Measurements from ENCODE around the gene DPYD.

The DPYD gene

DNA sequence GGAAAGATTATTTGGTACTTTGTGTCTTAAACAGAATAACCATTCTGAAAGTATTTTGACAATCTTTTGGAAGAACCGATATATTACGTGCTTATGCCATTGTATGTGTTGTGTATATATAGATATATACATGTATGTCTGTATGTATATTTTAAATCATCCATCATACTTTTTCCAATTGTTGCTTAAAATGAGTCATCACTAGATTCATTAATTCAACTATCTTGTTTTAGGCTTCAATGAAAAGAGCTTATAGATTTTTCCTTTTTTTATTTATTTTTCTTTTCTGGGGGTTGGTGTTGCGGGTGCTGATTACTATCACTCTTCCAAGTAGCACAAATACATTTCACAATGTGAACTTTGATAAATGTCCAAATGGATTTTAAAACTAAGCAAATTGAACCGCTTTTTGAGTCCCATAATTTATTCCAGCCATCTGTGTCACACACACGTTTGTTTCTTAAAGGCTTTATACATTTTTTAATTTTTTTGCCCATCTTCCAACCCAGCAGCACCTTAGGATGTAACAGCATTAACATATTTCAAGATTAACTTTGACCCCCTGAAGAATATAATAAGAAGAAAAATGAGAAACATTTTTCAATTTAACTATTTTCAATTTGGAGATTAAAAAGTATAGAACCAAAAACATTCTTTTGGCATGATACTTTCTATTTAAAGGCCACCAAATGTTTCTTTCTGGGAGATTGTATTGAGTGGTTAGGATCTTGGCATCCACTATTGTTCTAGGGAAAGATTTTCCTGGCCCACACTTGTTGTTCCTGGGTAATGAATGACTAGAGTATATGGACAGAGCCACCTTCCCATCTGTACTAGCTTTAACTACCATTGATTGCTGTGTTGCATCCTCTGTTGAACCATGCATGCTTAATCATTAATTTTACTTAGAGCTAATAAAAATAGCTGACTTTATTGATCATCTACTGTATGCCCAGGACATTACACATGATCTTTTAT is 9.3 kb upstream of the DPYD start:
- H3K4me2 ChIP-seq (ENCODE audit: insufficient read depth, low read length, poor library complexity, severe bottlenecking) = no peak overlapping the region
- no peak overlapping the region for H3K14ac ChIP-seq (ENCODE audit: low read length)
- H3K18ac ChIP-seq (ENCODE audit: low read length) = no peak overlapping the region
- H2AFZ ChIP-seq (ENCODE audit: low read length) = no peak overlapping the region
- H3K4me3 ChIP-seq (ENCODE audit: low read length in 2 of 2) = no peak overlapping the region
- DNase-seq (ENCODE audit: low spot score) = no peak
- no peak overlapping the region for H3K27ac ChIP-seq (replicated peaks; ENCODE audit: low read length)
- no peak overlapping the region for H4K8ac ChIP-seq (ENCODE audit: low read depth, low read length)
- peaks cover 0 to 2% of the 10 kb centered on the region in 2 donors for H3K9me3 ChIP-seq (replicated peaks in 1 of 2; ENCODE audit: control insufficient read depth in 2 of 2, insufficient read depth in 1 of 2, low read depth in 1 of 2, low read length in 2 of 2)
- no peak overlapping the region for H4K91ac ChIP-seq (ENCODE audit: low read depth, low read length, poor library complexity)
- H3K4ac ChIP-seq (ENCODE audit: low read length) = no peak overlapping the region
- no peak overlapping the region for H2BK15ac ChIP-seq (ENCODE audit: low read length)
- no peak overlapping the region for H3K23ac ChIP-seq (ENCODE audit: low read depth, low read length, poor library complexity)
- no peak overlapping the region for H2BK5ac ChIP-seq (ENCODE audit: low read length)
- H3K79me1 ChIP-seq (ENCODE audit: low read depth, low read length) = no peaks in the 10 kb centered on the region
- no CpG with 5 or more reads among the region's 5 CpGs for WGBS, 2 donors (ENCODE audit: extremely low coverage in 2 of 2, insufficient read length in 2 of 2, insufficient replicate concordance in 1 of 2)
- no peak overlapping the region for H2AK5ac ChIP-seq (ENCODE audit: low read depth, low read length)
- no peaks in the 10 kb centered on the region for H3K27me3 ChIP-seq (ENCODE audit: control insufficient read depth in 3 of 3, insufficient read depth in 3 of 3, low read depth in 1 of 3, low read length in 3 of 3)
- H3K4me1 ChIP-seq (ENCODE audit: control insufficient read depth in 2 of 2, insufficient read depth in 1 of 2, low read depth in 1 of 2, low read length in 2 of 2) = peaks cover 2 to 3% of the 10 kb centered on the region in 2 donors
- no peaks in the 10 kb centered on the region for H3K36me3 ChIP-seq (replicated peaks in 1 of 2; ENCODE audit: control insufficient read depth in 2 of 2, insufficient read depth in 2 of 2, low read length in 2 of 2)
- no peak overlapping the region for H3K9ac ChIP-seq (ENCODE audit: low read depth, low read length, poor library complexity)
- H2BK12ac ChIP-seq (ENCODE audit: low read length) = no peak overlapping the region
- no peak overlapping the region for H2BK120ac ChIP-seq (ENCODE audit: low read depth, low read length)

GRCh38 chr1:97926017-97926708 is 5.3 kb upstream of the DPYD start:
- no peaks in the 10 kb centered on the region for H3K36me3 ChIP-seq (replicated peaks in 1 of 2; ENCODE audit: control insufficient read depth in 2 of 2, insufficient read depth in 2 of 2, low read length in 2 of 2)
- WGBS, 2 donors (ENCODE audit: extremely low coverage in 2 of 2, insufficient read length in 2 of 2, insufficient replicate concordance in 1 of 2) = no CpG with 5 or more reads among the region's 3 CpGs

GRCh38 chr1:97925151-97925550 is 4.3 kb upstream of the DPYD start:
- no peak overlapping the region for H3K9ac ChIP-seq (ENCODE audit: low read depth, low read length, poor library complexity)
- H3K4ac ChIP-seq (ENCODE audit: low read length) = no peak overlapping the region
- H3K27me3 ChIP-seq (ENCODE audit: control insufficient read depth in 3 of 3, insufficient read depth in 3 of 3, low read depth in 1 of 3, low read length in 3 of 3) = peaks cover 0 to 2% (median 0%) of the 10 kb centered on the region in 3 experiments
- no peak overlapping the region for H4K8ac ChIP-seq (ENCODE audit: low read depth, low read length)
- H2BK5ac ChIP-seq (ENCODE audit: low read length) = no peak overlapping the region
- no peak overlapping the region for H2AK5ac ChIP-seq (ENCODE audit: low read depth, low read length)
- no peak overlapping the region for H3K23ac ChIP-seq (ENCODE audit: low read depth, low read length, poor library complexity)
- H3K18ac ChIP-seq (ENCODE audit: low read length) = no peak overlapping the region
- H3K27ac ChIP-seq (replicated peaks; ENCODE audit: low read length) = no peak overlapping the region
- H3K79me1 ChIP-seq (ENCODE audit: low read depth, low read length) = no peaks in the 10 kb centered on the region
- no peak overlapping the region for H3K4me2 ChIP-seq (ENCODE audit: insufficient read depth, low read length, poor library complexity, severe bottlenecking)
- peak overlapping the region; percentile 35 for H2AFZ ChIP-seq (ENCODE audit: low read length)
- H3K14ac ChIP-seq (ENCODE audit: low read length) = no peak overlapping the region
- no peak overlapping the region for H3K4me3 ChIP-seq (ENCODE audit: low read length in 2 of 2)
- H3K4me1 ChIP-seq (ENCODE audit: control insufficient read depth in 2 of 2, insufficient read depth in 1 of 2, low read depth in 1 of 2, low read length in 2 of 2) = peaks cover 2 to 6% of the 10 kb centered on the region in 2 donors
- no peaks in the 10 kb centered on the region for H3K36me3 ChIP-seq (replicated peaks in 1 of 2; ENCODE audit: control insufficient read depth in 2 of 2, insufficient read depth in 2 of 2, low read length in 2 of 2)
- H2BK120ac ChIP-seq (ENCODE audit: low read depth, low read length) = no peak overlapping the region
- no peak overlapping the region for H2BK12ac ChIP-seq (ENCODE audit: low read length)
- peaks cover 0 to 2% of the 10 kb centered on the region in 2 donors for H3K9me3 ChIP-seq (replicated peaks in 1 of 2; ENCODE audit: control insufficient read depth in 2 of 2, insufficient read depth in 1 of 2, low read depth in 1 of 2, low read length in 2 of 2)
- H2BK15ac ChIP-seq (ENCODE audit: low read length) = peak overlapping the region; percentile 45
- DNase-seq (ENCODE audit: low spot score) = no peak
- H4K91ac ChIP-seq (ENCODE audit: low read depth, low read length, poor library complexity) = no peak overlapping the region

More at GRCh38 chr1:97926017-97926708, 5.3 kb upstream of the DPYD start:
- Histone ChIP-seq H3K14ac (ENCODE audit: low read length) (no peak overlapping the region), H3K23ac (ENCODE audit: low read depth, low read length, poor library complexity) (no peak overlapping the region), H3K79me1 (ENCODE audit: low read depth, low read length) (no peaks in the 10 kb centered on the region), H2BK5ac (ENCODE audit: low read length) (no peak overlapping the region), H3K18ac (ENCODE audit: low read length) (no peak overlapping the region), H2BK12ac (ENCODE audit: low read length) (no peak overlapping the region), H2BK120ac (ENCODE audit: low read depth, low read length) (no peak overlapping the region), H3K4ac (ENCODE audit: low read length) (no peak overlapping the region), H2AFZ (ENCODE audit: low read length) (peak overlapping the region; percentile 42), H3K4me1 (ENCODE audit: control insufficient read depth in 2 of 2, insufficient read depth in 1 of 2, low read depth in 1 of 2, low read length in 2 of 2) (peaks cover 2 to 4% of the 10 kb centered on the region in 2 donors), H4K8ac (ENCODE audit: low read depth, low read length) (no peak overlapping the region), H3K9me3 (replicated peaks in 1 of 2; ENCODE audit: control insufficient read depth in 2 of 2, insufficient read depth in 1 of 2, low read depth in 1 of 2, low read length in 2 of 2) (peaks cover 0 to 2% of the 10 kb centered on the region in 2 donors), H3K9ac (ENCODE audit: low read depth, low read length, poor library complexity) (no peak overlapping the region), H4K91ac (ENCODE audit: low read depth, low read length, poor library complexity) (no peak overlapping the region), H2BK15ac (ENCODE audit: low read length) (no peak overlapping the region), H3K27me3 (ENCODE audit: control insufficient read depth in 3 of 3, insufficient read depth in 3 of 3, low read depth in 1 of 3, low read length in 3 of 3) (peaks cover 0 to 2% (median 0%) of the 10 kb centered on the region in 3 experiments), H3K27ac (replicated peaks; ENCODE audit: low read length) (no peak overlapping the region), H3K4me2 (ENCODE audit: insufficient read depth, low read length, poor library complexity, severe bottlenecking) (no peak overlapping the region), H3K4me3 (ENCODE audit: low read length in 2 of 2) (no peak overlapping the region), H2AK5ac (ENCODE audit: low read depth, low read length) (no peak overlapping the region)
- no peak for DNase-seq (ENCODE audit: low spot score)

- H2BK12ac ChIP-seq (ENCODE audit: low read length) = no peak overlapping the region
- peaks cover 0 to 2% of the 10 kb centered on the region in 2 donors for H3K9me3 ChIP-seq (replicated peaks in 1 of 2; ENCODE audit: control insufficient read depth in 2 of 2, insufficient read depth in 1 of 2, low read depth in 1 of 2, low read length in 2 of 2)
Observed at GRCh38 chr1:97923811-97924210, 3.0 kb upstream of the DPYD start.

More at GRCh38 chr1:97923811-97924210, 3.0 kb upstream of the DPYD start:
- H3K4me1 ChIP-seq (ENCODE audit: control insufficient read depth in 2 of 2, insufficient read depth in 1 of 2, low read depth in 1 of 2, low read length in 2 of 2) = peaks cover 2 to 6% of the 10 kb centered on the region in 2 donors
- H4K8ac ChIP-seq (ENCODE audit: low read depth, low read length) = no peak overlapping the region
- no peak overlapping the region for H3K18ac ChIP-seq (ENCODE audit: low read length)
- H2BK5ac ChIP-seq (ENCODE audit: low read length) = no peak overlapping the region
- H3K9ac ChIP-seq (ENCODE audit: low read depth, low read length, poor library complexity) = no peak overlapping the region
- H3K79me1 ChIP-seq (ENCODE audit: low read depth, low read length) = no peaks in the 10 kb centered on the region
- no peak overlapping the region for H3K23ac ChIP-seq (ENCODE audit: low read depth, low read length, poor library complexity)
- DNase-seq (ENCODE audit: low spot score) = no peak
- no CpG with 5 or more reads among the region's 2 CpGs for WGBS, 2 donors (ENCODE audit: extremely low coverage in 2 of 2, insufficient read length in 2 of 2, insufficient replicate concordance in 1 of 2)
- peaks cover 0 to 4% (median 0%) of the 10 kb centered on the region in 3 experiments for H3K27me3 ChIP-seq (ENCODE audit: control insufficient read depth in 3 of 3, insufficient read depth in 3 of 3, low read depth in 1 of 3, low read length in 3 of 3)
- H2AFZ ChIP-seq (ENCODE audit: low read length) = no peak overlapping the region
- H4K91ac ChIP-seq (ENCODE audit: low read depth, low read length, poor library complexity) = no peak overlapping the region
- H2BK15ac ChIP-seq (ENCODE audit: low read length) = no peak overlapping the region
- H3K4me3 ChIP-seq (ENCODE audit: low read length in 2 of 2) = no peak overlapping the region
- H3K27ac ChIP-seq (replicated peaks; ENCODE audit: low read length) = no peak overlapping the region
- H2BK120ac ChIP-seq (ENCODE audit: low read depth, low read length) = no peak overlapping the region
- no peak overlapping the region for H3K4me2 ChIP-seq (ENCODE audit: insufficient read depth, low read length, poor library complexity, severe bottlenecking)
- no peak overlapping the region for H3K14ac ChIP-seq (ENCODE audit: low read length)
- no peaks in the 10 kb centered on the region for H3K36me3 ChIP-seq (replicated peaks in 1 of 2; ENCODE audit: control insufficient read depth in 2 of 2, insufficient read depth in 2 of 2, low read length in 2 of 2)
- no peak overlapping the region for H3K4ac ChIP-seq (ENCODE audit: low read length)
- H2AK5ac ChIP-seq (ENCODE audit: low read depth, low read length) = no peak overlapping the region

Measured in neuronal stem cell (in vitro differentiated cells).